ENCODE data around the gene BTBD6. TPM values are rescaled to one million over a fixed set of nuclear protein-coding genes. Genes with fewer than 3 reads are reported as not detected.

Gene BTBD6
- total and polyA plus RNA-seq, 4 donors = 30.9 to 54.1 (median 47.8) TPM

- Histone ChIP-seq H3K27me3 (ENCODE audit: control insufficient read depth in 3 of 3, insufficient read depth in 3 of 3, low read length in 2 of 3) (no peaks in the 10 kb centered on the region), H3K9me3 (ENCODE audit: control insufficient read depth in 4 of 4, insufficient read depth in 3 of 4, low read length in 3 of 4) (no peaks in the 10 kb centered on the region), H3K4me3 (no peak overlapping the region), H3K9ac (ENCODE audit: insufficient read depth in 1 of 2, low read length in 2 of 2) (no peak overlapping the region), H3K27ac (ENCODE audit: low read depth in 1 of 2, low read length in 1 of 2) (no peak overlapping the region), H3K36me3 (ENCODE audit: control insufficient read depth in 4 of 4, insufficient read depth in 4 of 4, low read length in 4 of 4) (peaks cover 0 to 29% (median 24%) of the 10 kb centered on the region in 4 donors), H3K4me1 (ENCODE audit: control insufficient read depth in 5 of 5, insufficient read depth in 5 of 5, low read length in 5 of 5) (peaks cover 0 to 16% (median 2%) of the 10 kb centered on the region in 5 donors)
- TF ChIP-seq, protein P1, sequence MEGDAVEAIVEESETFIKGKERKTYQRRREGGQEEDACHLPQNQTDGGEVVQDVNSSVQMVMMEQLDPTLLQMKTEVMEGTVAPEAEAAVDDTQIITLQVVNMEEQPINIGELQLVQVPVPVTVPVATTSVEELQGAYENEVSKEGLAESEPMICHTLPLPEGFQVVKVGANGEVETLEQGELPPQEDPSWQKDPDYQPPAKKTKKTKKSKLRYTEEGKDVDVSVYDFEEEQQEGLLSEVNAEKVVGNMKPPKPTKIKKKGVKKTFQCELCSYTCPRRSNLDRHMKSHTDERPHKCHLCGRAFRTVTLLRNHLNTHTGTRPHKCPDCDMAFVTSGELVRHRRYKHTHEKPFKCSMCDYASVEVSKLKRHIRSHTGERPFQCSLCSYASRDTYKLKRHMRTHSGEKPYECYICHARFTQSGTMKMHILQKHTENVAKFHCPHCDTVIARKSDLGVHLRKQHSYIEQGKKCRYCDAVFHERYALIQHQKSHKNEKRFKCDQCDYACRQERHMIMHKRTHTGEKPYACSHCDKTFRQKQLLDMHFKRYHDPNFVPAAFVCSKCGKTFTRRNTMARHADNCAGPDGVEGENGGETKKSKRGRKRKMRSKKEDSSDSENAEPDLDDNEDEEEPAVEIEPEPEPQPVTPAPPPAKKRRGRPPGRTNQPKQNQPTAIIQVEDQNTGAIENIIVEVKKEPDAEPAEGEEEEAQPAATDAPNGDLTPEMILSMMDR (IDR thresholded peaks at IDR 0.05; ENCODE audit: control extremely low read depth, extremely low read depth) = no peak
- DNase-seq = no peak
- WGBS, 2 donors = 96 to 97% methylated on average over 16 of the region's 16 CpGs
- ATAC-seq (ENCODE audit: insufficient read depth, low FRiP score) = no peak
Measured at GRCh38 chr14:105247026-105247425, 1.3 kb upstream of the BTBD6 start.

GRCh38 chr14:105247715-105248367, 492 bp upstream of the BTBD6 start:
- H3K36me3 ChIP-seq (ENCODE audit: control insufficient read depth in 4 of 4, insufficient read depth in 4 of 4, low read length in 4 of 4) = peaks cover 0 to 34% (median 27%) of the 10 kb centered on the region in 4 donors
- no peaks in the 10 kb centered on the region for H3K27me3 ChIP-seq (ENCODE audit: control insufficient read depth in 3 of 3, insufficient read depth in 3 of 3, low read length in 2 of 3)
- WGBS, 2 donors = 42 to 43% methylated on average over 42 of the region's 42 CpGs
- ATAC-seq (ENCODE audit: insufficient read depth, low FRiP score) = peak; percentile 9
- no peak for DNase-seq
- TF ChIP-seq, protein P1 (IDR thresholded peaks at IDR 0.05; ENCODE audit: control extremely low read depth, extremely low read depth) = no peak
- no peaks in the 10 kb centered on the region for H3K9me3 ChIP-seq (ENCODE audit: control insufficient read depth in 4 of 4, insufficient read depth in 3 of 4, low read length in 3 of 4)
- H3K27ac ChIP-seq (ENCODE audit: low read depth in 1 of 2, low read length in 1 of 2) = peak overlapping the region; percentile 41 to 85
- peak overlapping the region in 1 of 2 donors; percentile 79 for H3K9ac ChIP-seq (ENCODE audit: insufficient read depth in 1 of 2, low read length in 2 of 2)
- peak overlapping the region; percentile 56 for H3K4me3 ChIP-seq
- H3K4me1 ChIP-seq (ENCODE audit: control insufficient read depth in 5 of 5, insufficient read depth in 5 of 5, low read length in 5 of 5) = peaks cover 0 to 16% (median 2%) of the 10 kb centered on the region in 5 donors

GRCh38 chr14:105249182-105250007, 1.1 kb downstream of the BTBD6 start:
- ATAC-seq (ENCODE audit: insufficient read depth, low FRiP score) (no peak), DNase-seq (peak; percentile 33 to 49 (median 39))
- Histone ChIP-seq H3K4me1 (ENCODE audit: control insufficient read depth in 5 of 5, insufficient read depth in 5 of 5, low read length in 5 of 5) (peaks cover 0 to 16% (median 2%) of the 10 kb centered on the region in 5 donors), H3K27me3 (ENCODE audit: control insufficient read depth in 3 of 3, insufficient read depth in 3 of 3, low read length in 2 of 3) (no peaks in the 10 kb centered on the region), H3K4me3 (peak overlapping the region; percentile 69), H3K9ac (ENCODE audit: insufficient read depth in 1 of 2, low read length in 2 of 2) (no peak overlapping the region), H3K36me3 (ENCODE audit: control insufficient read depth in 4 of 4, insufficient read depth in 4 of 4, low read length in 4 of 4) (peaks cover 0 to 40% (median 30%) of the 10 kb centered on the region in 4 donors), H3K27ac (ENCODE audit: low read depth in 1 of 2, low read length in 1 of 2) (peak overlapping the region; percentile 90 to 91), H3K9me3 (ENCODE audit: control insufficient read depth in 4 of 4, insufficient read depth in 3 of 4, low read length in 3 of 4) (no peaks in the 10 kb centered on the region)
- 55 to 64% methylated on average over 60 to 62 of the region's 62 CpGs for WGBS, 2 donors
- TF ChIP-seq, protein P1 (IDR thresholded peaks at IDR 0.05; ENCODE audit: control extremely low read depth, extremely low read depth) = no peak
